H1 (cell line): ENCODE data around the gene ZNF248. TPM values are rescaled to one million over a fixed set of nuclear protein-coding genes. Genes with fewer than 3 reads are reported as not detected.

Experiments
- CTCF ChIA-PET: fragments of 300-600 bp; sonication (Branson Sonifier 250); formaldehyde crosslinking; loops from one replicate; lab custom pipeline; 2021; ENCODE audit not compliant: partially characterized antibody; lab: Charles Lee
- POLR2A ChIA-PET: fragments of 300-600 bp; sonication (Branson Sonifier 250); formaldehyde crosslinking; loops from one replicate; lab custom pipeline; 2021; ENCODE audit warnings: inconsistent platforms; ENCODE audit not compliant: partially characterized antibody; lab: Charles Lee
- DNase-seq, 2 experiments: peaks; one replicate each; pipeline versions ENCODE4 v3.0.0 to v3.0.0-alpha.2; 2010 to 2022; ENCODE audit warnings: low spot score in 2 of 2, low read depth in 1 of 2, mixed read lengths in 1 of 2
- FAIRE-seq: peaks from 2 replicates; lab custom pipeline; 2011; peaks lifted over from hg19 to GRCh38; lab: Jason Lieb, UNC
- H2AFZ ChIP-seq: 2 replicates; pipeline ENCODE4 v1.8.1; 2012; ENCODE audit warnings: low read length, inconsistent platforms
- H2AK5ac ChIP-seq: 2 replicates; pipeline ENCODE4 v1.6.1; 2013; ENCODE audit warnings: low read depth, low read length
- H2BK120ac ChIP-seq: replicated peaks from 2 replicates; pipeline ENCODE3; 2013; ENCODE audit warnings: low read depth, low read length, inconsistent platforms
- H2BK12ac ChIP-seq: 2 replicates; pipeline ENCODE4 v1.6.1; 2013; ENCODE audit warnings: low read depth, low read length
- H2BK15ac ChIP-seq: 2 replicates; pipeline ENCODE4 v1.6.1; 2013; ENCODE audit warnings: low read length
- H2BK20ac ChIP-seq: 2 replicates; pipeline ENCODE4 v1.6.1; 2013; ENCODE audit warnings: low read length
- H2BK5ac ChIP-seq: 2 replicates; pipeline ENCODE4 v1.6.1; 2013; ENCODE audit warnings: low read depth, low read length
- H3K14ac ChIP-seq: 2 replicates; pipeline ENCODE4 v1.6.1; 2013; ENCODE audit warnings: inconsistent platforms; ENCODE audit not compliant: insufficient read length
- H3K18ac ChIP-seq: 2 replicates; pipeline ENCODE4 v1.6.1; 2013; ENCODE audit warnings: low read length; ENCODE audit errors: extremely low read depth
- H3K23ac ChIP-seq: 2 replicates; pipeline ENCODE4 v1.6.1; 2013; ENCODE audit warnings: inconsistent platforms; ENCODE audit not compliant: insufficient read length
- H3K23me2 ChIP-seq: 2 replicates; pipeline ENCODE4 v1.6.1; 2013; ENCODE audit warnings: low read depth, low read length
- H3K27ac ChIP-seq: 2 replicates; pipeline ENCODE4 v1.6.1; 2011; ENCODE audit warnings: low read depth, low read length, inconsistent platforms
- H3K27me3 ChIP-seq, 4 experiments: replicated peaks in 1 of 4; 1 replicate in 1 of 4; 2 replicates in 3 of 4; pipeline versions ENCODE4 v1.6.1 to v1.8.1; 2011 to 2013; ENCODE audit warnings: low read length in 3 of 4, mild to moderate bottlenecking in 3 of 4, inconsistent platforms in 2 of 4, mixed read lengths in 2 of 4, moderate library complexity in 1 of 4; ENCODE audit not compliant: control insufficient read depth in 3 of 4, insufficient read depth in 3 of 4; ENCODE audit errors: extremely low read depth in 1 of 4
- H3K36me3 ChIP-seq, 4 experiments: 2 replicates each; pipeline versions ENCODE4 v1.6.1 to v1.8.1; 2011 to 2013; ENCODE audit warnings: mild to moderate bottlenecking in 4 of 4, low read length in 3 of 4, moderate library complexity in 2 of 4, control low read depth in 1 of 4, inconsistent platforms in 1 of 4; ENCODE audit not compliant: insufficient read depth in 4 of 4, control insufficient read depth in 2 of 4
- H3K4ac ChIP-seq: replicated peaks from 2 replicates; pipeline ENCODE3; 2013; ENCODE audit warnings: low read length, low read depth, mixed read lengths, inconsistent platforms; ENCODE audit not compliant: insufficient read length
- H3K4me1 ChIP-seq, 4 experiments: replicated peaks in 1 of 4; 1 replicate in 1 of 4; 2 replicates in 3 of 4; pipeline versions ENCODE4 v1.6.1 to v1.8.1; 2011 to 2013; ENCODE audit warnings: low read length in 3 of 4, inconsistent platforms in 2 of 4, mixed read lengths in 1 of 4; ENCODE audit not compliant: insufficient read depth in 4 of 4, control insufficient read depth in 3 of 4
- H3K4me2 ChIP-seq, 2 experiments: 2 replicates each; pipeline versions ENCODE4 v1.6.1 to v1.8.1; 2011 to 2013; ENCODE audit warnings: low read depth in 2 of 2, low read length in 2 of 2, control low read depth in 1 of 2, inconsistent platforms in 1 of 2, mild to moderate bottlenecking in 1 of 2; ENCODE audit not compliant: insufficient read depth in 1 of 2
- H3K4me3 ChIP-seq, 4 experiments: fragments of 200-600, 300-600 bp in 1 of 4; sonication (generic), shearing (Covaris generic), sonication (Bioruptor Twin) in 1 of 4; 2 replicates each; pipeline versions ENCODE4 v1.5.1 to v1.8.1; 2011 to 2016; ENCODE audit warnings: low read length in 4 of 4, low read depth in 3 of 4, control low read depth in 2 of 4, inconsistent platforms in 2 of 4, mild to moderate bottlenecking in 2 of 4, mixed read lengths in 1 of 4, moderate library complexity in 1 of 4; ENCODE audit not compliant: insufficient read depth in 2 of 4; ENCODE audit errors: extremely low read depth in 1 of 4
- H3K56ac ChIP-seq: replicated peaks from 2 replicates; pipeline ENCODE3; 2013; ENCODE audit warnings: low read depth, mild to moderate bottlenecking, mixed read lengths, low read length, inconsistent platforms; ENCODE audit not compliant: insufficient read length
- H3K79me1 ChIP-seq: 2 replicates; pipeline ENCODE4 v1.6.1; 2013; ENCODE audit warnings: low read depth, low read length, control low read depth
- H3K79me2 ChIP-seq, 2 experiments: 2 replicates each; pipeline versions ENCODE4 v1.6.1 to v1.8.1; 2012 to 2013; ENCODE audit warnings: low read length in 2 of 2, mild to moderate bottlenecking in 2 of 2, inconsistent platforms in 1 of 2; ENCODE audit not compliant: insufficient read depth in 2 of 2, control insufficient read depth in 1 of 2
- H3K9ac ChIP-seq, 4 experiments: replicated peaks in 1 of 4; 1 replicate in 1 of 4; 2 replicates in 3 of 4; pipeline versions ENCODE4 v1.6.1 to v1.8.1; 2011 to 2013; ENCODE audit warnings: low read depth in 3 of 4, low read length in 3 of 4, control low read depth in 2 of 4, mild to moderate bottlenecking in 2 of 4, moderate library complexity in 2 of 4, inconsistent platforms in 1 of 4; ENCODE audit errors: extremely low read depth in 1 of 4
- H3K9me3 ChIP-seq, 2 experiments: 2 replicates each; pipeline versions ENCODE4 v1.6.1 to v1.8.1; 2012 to 2013; ENCODE audit warnings: mild to moderate bottlenecking in 2 of 2, moderate library complexity in 2 of 2, control low read depth in 1 of 2, inconsistent platforms in 1 of 2, low read depth in 1 of 2, low read length in 1 of 2, mixed read lengths in 1 of 2; ENCODE audit not compliant: insufficient read depth in 2 of 2
- H4K20me1 ChIP-seq, 2 experiments: replicated peaks in 1 of 2; 2 replicates each; pipeline versions ENCODE3 to v1.8.1; 2011 to 2013; ENCODE audit warnings: inconsistent platforms in 2 of 2, low read length in 2 of 2, mild to moderate bottlenecking in 1 of 2; ENCODE audit not compliant: insufficient read depth in 2 of 2, control insufficient read depth in 1 of 2
- H4K5ac ChIP-seq: 2 replicates; pipeline ENCODE4 v1.6.1; 2013; ENCODE audit warnings: low read length, low read depth, mixed read lengths, inconsistent platforms; ENCODE audit not compliant: insufficient read length
- H4K8ac ChIP-seq: 2 replicates; pipeline ENCODE4 v1.8.0; 2013; ENCODE audit warnings: mild to moderate bottlenecking, moderate library complexity, low read length, inconsistent platforms; ENCODE audit not compliant: insufficient read depth; ENCODE audit errors: extremely low read depth
- H4K91ac ChIP-seq: replicated peaks from 2 replicates; pipeline ENCODE3; 2013; ENCODE audit warnings: low read length, mixed read lengths, inconsistent platforms; ENCODE audit not compliant: insufficient read length
- JUND ChIP-seq: IDR thresholded peaks from 2 replicates; pipeline ENCODE4 v1.6.1; 2011; ENCODE audit warnings: mild to moderate bottlenecking, improper control_type of control experiment, low read length
- MAFK ChIP-seq: IDR thresholded peaks from 2 replicates; pipeline ENCODE4 v1.6.1; 2012; ENCODE audit warnings: low read depth, mild to moderate bottlenecking, improper control_type of control experiment, low read length
- PHF8 ChIP-seq: fragments of 200-600 bp; sonication (generic); conservative IDR thresholded peaks from 2 replicates; pipeline ENCODE4 v1.7.1; 2012; ENCODE audit warnings: low read depth, mild to moderate bottlenecking, inconsistent platforms, low read length, moderate library complexity
- RBBP5 ChIP-seq: IDR thresholded peaks from 2 replicates; pipeline ENCODE4 v1.7.1; 2012; ENCODE audit warnings: low read depth, mild to moderate bottlenecking, inconsistent platforms, low read length, moderate library complexity, borderline replicate concordance
- RFX5 ChIP-seq: IDR thresholded peaks from 2 replicates; pipeline ENCODE4 v1.6.1; 2011; ENCODE audit warnings: low read depth, low read length, improper control_type of control experiment, borderline replicate concordance
- RXRA ChIP-seq: IDR thresholded peaks from 2 replicates; pipeline ENCODE4 v1.6.1; 2011; ENCODE audit warnings: low read depth, mild to moderate bottlenecking, low read length, moderate library complexity; ENCODE audit not compliant: insufficient read depth
- YY1 ChIP-seq: IDR thresholded peaks from 2 replicates; pipeline ENCODE4 v1.6.1; 2011; ENCODE audit warnings: low read depth, mild to moderate bottlenecking, low read length
- ZNF274 ChIP-seq: IDR thresholded peaks from 2 replicates; pipeline ENCODE4 v1.7.0; 2012; ENCODE audit warnings: low read length, borderline replicate concordance; ENCODE audit errors: extremely low read depth
- WGBS, 2 experiments: shearing (Covaris generic) in 1 of 2; methylation state at CpG; one replicate each; pipeline versions ENCODE4 v1.1.6 to v1.1.7; 2013 to 2015; ENCODE audit warnings: low lambda C conversion rate in 2 of 2, mixed read lengths in 2 of 2, inconsistent platforms in 1 of 2, low coverage in 1 of 2, missing lambda C conversion rate in 1 of 2; ENCODE audit not compliant: insufficient replicate concordance in 2 of 2, insufficient coverage in 1 of 2, insufficient read length in 1 of 2; ENCODE audit errors: extremely low coverage in 1 of 2, missing lambda C conversion rate in 1 of 2; 5-methylcytosine and 5-hydroxymethylcytosine counted together
- polyA plus RNA-seq, 7 experiments: library from polyadenylated mRNA; depleted of rRNA in 3 of 7; stranded (reverse) in 5 of 7; unstranded in 2 of 7; fragments of >200 nt in 5 of 7; fragments of 200-250 nt in 2 of 7; gene quantifications; 1 replicate in 5 of 7; 2 replicates in 1 of 7; 4 replicates in 1 of 7; pipeline versions ENCODE4 v1.2.1 to v1.2.3, GENCODE V29; 2011 to 2013; ENCODE audit warnings: missing spikeins in 2 of 7, mixed read lengths in 2 of 7
- total RNA-seq: library from RNA; stranded (reverse); fragmentation: NEBNext Ultra II Directional; extraction: Animal tissue kit (Norgen Biotek cat#: 25700); gene quantifications from 2 replicates; pipeline ENCODE4 v1.2.1, GENCODE V29; 2021

Gene ZNF248
- total and polyA plus RNA-seq, 2 of the 8 experiments (the other 6 are each of a cell fraction or from before 2014, with no cell fraction given): 9.1 TPM; not detected in 1

- Histone ChIP-seq H3K4me2 (no peak overlapping the region), H4K5ac (no peak overlapping the region), H4K20me1 (no peaks in the 10 kb centered on the region), H3K23me2 (no peaks in the 10 kb centered on the region), H3K79me2 (no peaks in the 10 kb centered on the region), H2AFZ (no peak overlapping the region), H3K27ac (no peak overlapping the region), H3K4me1 (no peaks in the 10 kb centered on the region), H3K18ac (no peak overlapping the region), H4K91ac (no peak overlapping the region), H3K27me3 (no peaks in the 10 kb centered on the region), H3K9me3 (peaks cover 30 to 46% of the 10 kb centered on the region in 2 experiments), H3K56ac (no peak overlapping the region), H3K4ac (no peak overlapping the region), H3K9ac (no peak overlapping the region), H3K4me3 (no peak overlapping the region), H2AK5ac (no peak overlapping the region), H2BK12ac (no peak overlapping the region), H2BK5ac (no peak overlapping the region), H3K23ac (no peak overlapping the region), H3K79me1 (no peaks in the 10 kb centered on the region), H3K14ac (no peak overlapping the region), H2BK20ac (no peak overlapping the region), H2BK120ac (no peak overlapping the region), H3K36me3 (no peaks in the 10 kb centered on the region), H4K8ac (no peak overlapping the region), H2BK15ac (no peak overlapping the region)
- no peak for DNase-seq
- ChIA-PET POLR2A (no interaction called here), CTCF (no interaction called here)
- 57% methylated on average over 1 of the region's 1 CpG; no CpG with 5 or more reads in 1 of the 2 experiments for WGBS, 2 experiments
- FAIRE-seq: no peak
- TF ChIP-seq PHF8: no peak
- no peak for TF ChIP-seq RXRA
- TF ChIP-seq JUND: no peak
- TF ChIP-seq YY1: no peak
- no peak for TF ChIP-seq RBBP5
- TF ChIP-seq MAFK: no peak
- no peak for TF ChIP-seq ZNF274
- no peak for TF ChIP-seq RFX5
Measured at GRCh38 chr10:37765216-37765615, 92.2 kb downstream of the ZNF248 start.
